Measurements from ENCODE around the gene LMAN1. TPM values are rescaled to one million over a fixed set of nuclear protein-coding genes. Genes with fewer than 3 reads are reported as not detected.

Gene LMAN1
- total and polyA plus RNA-seq, 2 of the 13 experiments (the other 11 are each of a cell fraction or from before 2014, with no cell fraction given), result 127 to 131 TPM

GRCh38 chr18:59358712-59359575 lies at the start of gene LMAN1 (continued):
- TF ChIP-seq ZNF382 (CRISPR knock-in tag; IDR thresholded peaks at IDR 0.05; ENCODE audit: borderline replicate concordance) (no peak), NBN (conservative IDR thresholded peaks at IDR 0.05) (no peak), TCF7 (IDR thresholded peaks at IDR 0.05; ENCODE audit: low read depth) (peak; percentile 53), PBX2 (CRISPR knock-in tag; IDR thresholded peaks at IDR 0.05) (no peak), HNRNPLL (IDR thresholded peaks at IDR 0.05; ENCODE audit: low read depth, low read length, poor library complexity, severe bottlenecking) (peak; percentile 81), ZNF331 (CRISPR knock-in tag; IDR thresholded peaks at IDR 0.05) (0 out of 2 replicates have a peak, but pooled peaks have one; percentile 18), ZNF83 (CRISPR knock-in tag; IDR thresholded peaks at IDR 0.05; ENCODE audit: borderline replicate concordance) (no peak), ZNF33B (CRISPR knock-in tag; IDR thresholded peaks at IDR 0.05) (no peak; the same call in 1 of the 2 replicates), CCDC6 (CRISPR knock-in tag; IDR thresholded peaks at IDR 0.05) (no peak), NR2C2 (CRISPR knock-in tag; IDR thresholded peaks at IDR 0.05; ENCODE audit: borderline replicate concordance) (peak; percentile 96), ZFP82 (CRISPR knock-in tag; IDR thresholded peaks at IDR 0.05; ENCODE audit: borderline replicate concordance) (no peak), TAF1 (CRISPR knock-in tag; IDR thresholded peaks at IDR 0.05) (peak; percentile 99), MAFK (conservative IDR thresholded peaks at IDR 0.05 in 1 of 2, IDR thresholded peaks at IDR 0.05 in 1 of 2; ENCODE audit: low read length in 2 of 2) (no peak), ZNF34 (CRISPR knock-in tag; IDR thresholded peaks at IDR 0.05; ENCODE audit: borderline replicate concordance) (no peak; the same call in 1 of the 2 replicates), MXD1 (CRISPR knock-in tag; IDR thresholded peaks at IDR 0.05) (peak; percentile 83), ZNF496 (CRISPR knock-in tag; IDR thresholded peaks at IDR 0.05; ENCODE audit: insufficient replicate concordance) (no peak), HIC2 (CRISPR knock-in tag; IDR thresholded peaks at IDR 0.05; ENCODE audit: low read depth) (0 out of 2 replicates have a peak, but pooled peaks have one; percentile 28), ZNF761 (CRISPR knock-in tag; conservative IDR thresholded peaks at IDR 0.05) (no peak), CHCHD3 (CRISPR knock-in tag; IDR thresholded peaks at IDR 0.05) (no peak), DR1 (CRISPR knock-in tag; IDR thresholded peaks at IDR 0.05) (peak; percentile 61), PAXIP1 (CRISPR knock-in tag; conservative IDR thresholded peaks at IDR 0.05) (peak; percentile 37; the same call in 1 of the 2 replicates), ZNF234 (CRISPR knock-in tag; conservative IDR thresholded peaks at IDR 0.05) (no peak), NRL (CRISPR knock-in tag; IDR thresholded peaks at IDR 0.05; ENCODE audit: borderline replicate concordance) (peak; percentile 92)
